Measurements from ENCODE around the gene TTLL9. TPM values are rescaled to one million over a fixed set of nuclear protein-coding genes. Genes with fewer than 3 reads are reported as not detected.
A peak's percentile ranks its signal among the peaks of the same experiment; 100 is the strongest.

TTLL9 gene
- total RNA-seq, 2 donors from 2014 or later, result not detected

GRCh38 chr20:31951530-31952453 is 81.4 kb downstream of the TTLL9 start, which contains the start of gene PDRG1:
Gene PDRG1, minus strand, starts transcription at chr20:31952046. Its CDS starts 85 bp downstream, at chr20:31951961.
- Mint-ChIP-seq H3K4me1 (ENCODE audit: low read depth in 2 of 2) (peaks cover 30 to 33% of the 10 kb centered on the region in 2 donors), H3K27me3 (peaks cover 15 to 23% of the 10 kb centered on the region in 2 donors), H3K36me3 (peaks cover 16% of the 10 kb centered on the region), H3K4me3 (peak within 1 kb of the TSS; percentile 98), H3K27ac (peak within 1 kb of the TSS; percentile 86 to 91), H3K9me3 (no peaks in the 10 kb centered on the region)
- DNase-seq (ENCODE audit: low spot score) (peak; percentile 96), ATAC-seq (peak; percentile 97 to 98)

- no peak overlapping the region for H3K27ac Mint-ChIP-seq
- ATAC-seq, result no peak
- no peak for DNase-seq (ENCODE audit: low spot score)
- peaks cover 18 to 25% of the 10 kb centered on the region in 2 donors for H3K27me3 Mint-ChIP-seq
- H3K4me1 Mint-ChIP-seq (ENCODE audit: low read depth in 2 of 2), result peaks cover 30 to 33% of the 10 kb centered on the region in 2 donors
- H3K9me3 Mint-ChIP-seq, result no peaks in the 10 kb centered on the region
- H3K36me3 Mint-ChIP-seq, result peaks cover 15% of the 10 kb centered on the region
- H3K4me3 Mint-ChIP-seq, result no peak overlapping the region
Observed at GRCh38 chr20:31953556-31954148, 83.2 kb downstream of the TTLL9 start.

GRCh38 chr20:31954500-31954899 is 84.1 kb downstream of the TTLL9 start:
- Mint-ChIP-seq H3K36me3 (peaks cover 10% of the 10 kb centered on the region), H3K27ac (no peak overlapping the region), H3K4me3 (no peak overlapping the region), H3K4me1 (ENCODE audit: low read depth in 2 of 2) (peaks cover 25 to 28% of the 10 kb centered on the region in 2 donors), H3K27me3 (peaks cover 23 to 34% of the 10 kb centered on the region in 2 donors), H3K9me3 (no peaks in the 10 kb centered on the region)
- DNase-seq (ENCODE audit: low spot score), result no peak
- no peak for ATAC-seq

- no peak overlapping the region for H3K4me3 Mint-ChIP-seq
- H3K27me3 Mint-ChIP-seq, result peaks cover 35 to 54% of the 10 kb centered on the region in 2 donors
- H3K9me3 Mint-ChIP-seq, result no peaks in the 10 kb centered on the region
- peaks cover 4 to 5% of the 10 kb centered on the region in 2 donors for H3K4me1 Mint-ChIP-seq (ENCODE audit: low read depth in 2 of 2)
- DNase-seq (ENCODE audit: low spot score), result no peak
- H3K27ac Mint-ChIP-seq, result no peak overlapping the region
- H3K36me3 Mint-ChIP-seq, result peaks cover under 1% of the 10 kb centered on the region
- no peak for ATAC-seq
Observed at GRCh38 chr20:31956556-31957526, 86.4 kb downstream of the TTLL9 start.

- peaks cover 50 to 77% of the 10 kb centered on the region in 2 donors for H3K27me3 Mint-ChIP-seq
- H3K9me3 Mint-ChIP-seq, result no peaks in the 10 kb centered on the region
- H3K36me3 Mint-ChIP-seq, result no peaks in the 10 kb centered on the region
- no peak for ATAC-seq
- H3K27ac Mint-ChIP-seq, result no peak overlapping the region
- H3K4me1 Mint-ChIP-seq (ENCODE audit: low read depth in 2 of 2), result peaks cover 7 to 9% of the 10 kb centered on the region in 2 donors
- no peak overlapping the region for H3K4me3 Mint-ChIP-seq
- DNase-seq (ENCODE audit: low spot score), result no peak
Observed at GRCh38 chr20:31962761-31963160, 92.3 kb downstream of the TTLL9 start.

- no peak overlapping the region for H3K27ac Mint-ChIP-seq
- H3K4me3 Mint-ChIP-seq, result no peak overlapping the region
- DNase-seq (ENCODE audit: low spot score), result no peak
- no peaks in the 10 kb centered on the region for H3K36me3 Mint-ChIP-seq
- peaks cover 47 to 80% of the 10 kb centered on the region in 2 donors for H3K27me3 Mint-ChIP-seq
- no peaks in the 10 kb centered on the region for H3K9me3 Mint-ChIP-seq
- peaks cover 10 to 14% of the 10 kb centered on the region in 2 donors for H3K4me1 Mint-ChIP-seq (ENCODE audit: low read depth in 2 of 2)
- no peak for ATAC-seq
Observed at GRCh38 chr20:31963889-31964288, 93.5 kb downstream of the TTLL9 start.

- Mint-ChIP-seq H3K4me3 (peak overlapping the region; percentile 63), H3K36me3 (no peaks in the 10 kb centered on the region), H3K27ac (no peak overlapping the region), H3K4me1 (ENCODE audit: low read depth in 2 of 2) (peaks cover 10 to 14% of the 10 kb centered on the region in 2 donors), H3K27me3 (peaks cover 40 to 74% of the 10 kb centered on the region in 2 donors), H3K9me3 (no peaks in the 10 kb centered on the region)
- no peak for DNase-seq (ENCODE audit: low spot score)
- ATAC-seq, result no peak
Observed at GRCh38 chr20:31966991-31967655, 96.7 kb downstream of the TTLL9 start.

- ATAC-seq (peak in 1 of 2 donors; percentile 48), DNase-seq (ENCODE audit: low spot score) (no peak)
- Mint-ChIP-seq H3K27ac (no peak within 1 kb of the TSS), H3K36me3 (no peaks in the 10 kb centered on the region), H3K4me3 (peak within 1 kb of the TSS; percentile 83), H3K27me3 (peaks cover 41 to 74% of the 10 kb centered on the region in 2 donors), H3K4me1 (ENCODE audit: low read depth in 2 of 2) (peaks cover 10 to 14% of the 10 kb centered on the region in 2 donors), H3K9me3 (no peaks in the 10 kb centered on the region)
Observed at GRCh38 chr20:31967830-31968249, 97.4 kb downstream of the TTLL9 start, which contains the start of gene XKR7. Gene XKR7, plus strand, starts transcription at chr20:31968151. Its CDS starts 25 bp downstream, at chr20:31968176.

GRCh38 chr20:31968291-31969126 is 98.1 kb downstream of the TTLL9 start:
- Mint-ChIP-seq H3K27ac (no peak overlapping the region), H3K27me3 (peaks cover 42 to 75% of the 10 kb centered on the region in 2 donors), H3K36me3 (no peaks in the 10 kb centered on the region), H3K9me3 (no peaks in the 10 kb centered on the region), H3K4me3 (peak overlapping the region; percentile 83), H3K4me1 (ENCODE audit: low read depth in 2 of 2) (peaks cover 10 to 14% of the 10 kb centered on the region in 2 donors)
- DNase-seq (ENCODE audit: low spot score), result peak; percentile 86
- ATAC-seq, result peak; percentile 89 to 91

GRCh38 chr20:31969991-31970390 is 99.6 kb downstream of the TTLL9 start:
- H3K9me3 Mint-ChIP-seq, result no peaks in the 10 kb centered on the region
- H3K36me3 Mint-ChIP-seq, result no peaks in the 10 kb centered on the region
- H3K4me1 Mint-ChIP-seq (ENCODE audit: low read depth in 2 of 2), result peaks cover 10 to 14% of the 10 kb centered on the region in 2 donors
- no peak overlapping the region for H3K27ac Mint-ChIP-seq
- H3K27me3 Mint-ChIP-seq, result peaks cover 38 to 71% of the 10 kb centered on the region in 2 donors
- no peak overlapping the region for H3K4me3 Mint-ChIP-seq
- no peak for ATAC-seq
- DNase-seq (ENCODE audit: low spot score), result no peak

GRCh38 chr20:31972471-31973021 is 102.1 kb downstream of the TTLL9 start:
- ATAC-seq (no peak), DNase-seq (ENCODE audit: low spot score) (no peak)
- H3K9me3 Mint-ChIP-seq, result no peaks in the 10 kb centered on the region
- H3K36me3 Mint-ChIP-seq, result no peaks in the 10 kb centered on the region
- H3K4me3 Mint-ChIP-seq, result no peak overlapping the region
- peaks cover 5% of the 10 kb centered on the region in 2 donors for H3K4me1 Mint-ChIP-seq (ENCODE audit: low read depth in 2 of 2)
- H3K27me3 Mint-ChIP-seq, result peaks cover 30 to 63% of the 10 kb centered on the region in 2 donors
- no peak overlapping the region for H3K27ac Mint-ChIP-seq

GRCh38 chr20:31974296-31974695 is 103.9 kb downstream of the TTLL9 start:
- ATAC-seq (no peak), DNase-seq (ENCODE audit: low spot score) (no peak)
- Mint-ChIP-seq H3K4me1 (ENCODE audit: low read depth in 2 of 2) (no peaks in the 10 kb centered on the region), H3K36me3 (no peaks in the 10 kb centered on the region), H3K27ac (no peak overlapping the region), H3K4me3 (no peak overlapping the region), H3K9me3 (no peaks in the 10 kb centered on the region), H3K27me3 (peaks cover 29 to 54% of the 10 kb centered on the region in 2 donors)

Data from natural killer cell treated with Interleukin-12 subunit alpha and Interleukin-12 subunit beta and Interleukin-15 and Interleukin-18, amount 100 ng/mL, for 72 hours (primary cell).